HepG2 (cell line): ENCODE data around the gene SCAF11. TPM values are rescaled to one million over a fixed set of nuclear protein-coding genes. Genes with fewer than 3 reads are reported as not detected.
A peak's percentile ranks its signal among the peaks of the same experiment; 100 is the strongest.

ENCODE experiments used
- IKZF4 ChIP-seq: sonication (generic); formaldehyde crosslinking; IDR thresholded peaks from 2 replicates; pipeline ENCODE4 v1.5.1; 2020; ENCODE audit warnings: borderline replicate concordance, mild to moderate bottlenecking, low read depth, missing genetic modification reagents; ENCODE audit errors: not compliant biosample characterization
- KAT8 ChIP-seq: IDR thresholded peaks from 2 replicates; pipeline ENCODE4 v1.6.1; 2016; ENCODE audit warnings: missing genetic modification reagents, missing compliant biosample characterization
- polyA plus RNA-seq, 8 experiments: library from polyadenylated mRNA; depleted of rRNA in 3 of 8; stranded (reverse) in 7 of 8; unstranded in 1 of 8; fragments of >200 nt; fragmentation: Illumina TruSeq in 4 of 8; extraction: Trizol in 4 of 8; gene quantifications; 2 replicates each; pipeline versions ENCODE4 v1.2.1 to v1.2.3, GENCODE V29; 2011 to 2016; ENCODE audit warnings: low read depth in 4 of 8, missing spikeins in 1 of 8, mixed read lengths in 1 of 8; ENCODE audit not compliant: insufficient read depth in 1 of 8
- total RNA-seq, 5 experiments: library from RNA; depleted of rRNA; stranded (reverse); fragments of >200 nt; fragmentation: Illumina TruSeq; extraction: Trizol; gene quantifications; 2 replicates each; pipeline ENCODE4 v1.2.3, GENCODE V29; 2016; ENCODE audit warnings: low read depth in 1 of 5
- TF ChIP-seq, protein P1 (sequence below): sonication (generic); formaldehyde crosslinking; IDR thresholded peaks from one replicate; pipeline ENCODE4 v1.5.1; 2020; ENCODE audit warnings: mild to moderate bottlenecking, missing genetic modification reagents; ENCODE audit errors: not compliant biosample characterization
- TF ChIP-seq, protein P2 (sequence below): sonication (generic); formaldehyde crosslinking; IDR thresholded peaks from 2 replicates; pipeline ENCODE4 v1.4.0; 2020; ENCODE audit warnings: mild to moderate bottlenecking, missing genetic modification reagents
- TF ChIP-seq, protein P3 (sequence below): IDR thresholded peaks from 2 replicates; pipeline ENCODE4 v1.6.1; 2016; ENCODE audit warnings: low read depth, missing genetic modification reagents, missing compliant biosample characterization

Gene SCAF11
- total and polyA plus RNA-seq, 2 of the 13 experiments (the other 11 are each of a cell fraction or from before 2014, with no cell fraction given), result 26.9 to 38.3 TPM

DNA sequence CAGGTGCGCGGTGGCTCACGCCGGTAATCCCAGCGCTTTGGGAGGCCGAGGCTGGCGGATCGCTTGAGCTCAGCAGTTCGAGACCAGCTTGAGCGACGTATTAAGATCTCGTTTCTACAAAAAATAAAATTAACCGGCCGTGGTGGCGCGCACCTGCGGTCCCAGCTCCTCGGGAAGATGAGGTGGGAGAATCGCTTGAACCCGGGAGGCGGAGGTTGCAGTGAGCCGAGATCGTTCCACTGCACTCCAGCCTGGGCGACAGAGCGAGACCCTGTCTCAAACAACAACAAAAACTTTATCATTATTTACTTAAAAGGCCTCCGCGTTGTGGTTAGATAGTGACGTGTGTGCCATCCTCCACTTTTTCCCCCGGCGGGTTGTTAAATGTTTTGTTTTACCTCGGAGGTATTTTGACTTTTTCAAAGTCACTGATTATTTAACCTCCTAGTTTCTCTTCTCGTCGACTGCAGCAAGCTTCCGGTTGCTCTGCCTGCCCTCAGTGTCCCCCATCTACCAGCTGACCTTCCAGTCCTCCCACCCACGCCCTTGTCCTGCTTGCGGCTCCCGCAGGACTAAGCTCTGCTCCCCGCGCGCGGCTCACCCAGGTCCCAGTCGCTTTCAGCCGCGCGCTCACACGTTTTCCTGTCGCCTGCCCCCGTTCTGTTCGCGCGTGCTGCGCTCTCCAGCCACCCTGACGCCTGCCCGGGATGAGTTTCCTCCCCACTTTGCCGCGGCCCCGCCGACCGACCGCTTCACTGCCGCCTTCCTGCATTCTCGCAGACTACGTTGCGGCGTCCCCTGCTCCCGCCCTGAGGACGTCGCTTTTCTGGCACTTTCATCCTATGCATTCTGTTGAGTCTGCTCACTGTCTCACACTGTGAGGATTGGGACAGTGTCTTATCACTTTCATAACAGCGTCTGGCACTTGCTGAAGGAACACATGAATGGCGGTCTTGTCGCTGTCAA is 1.2 kb upstream of the SCAF11 start (continued):
- TF ChIP-seq, protein P1, sequence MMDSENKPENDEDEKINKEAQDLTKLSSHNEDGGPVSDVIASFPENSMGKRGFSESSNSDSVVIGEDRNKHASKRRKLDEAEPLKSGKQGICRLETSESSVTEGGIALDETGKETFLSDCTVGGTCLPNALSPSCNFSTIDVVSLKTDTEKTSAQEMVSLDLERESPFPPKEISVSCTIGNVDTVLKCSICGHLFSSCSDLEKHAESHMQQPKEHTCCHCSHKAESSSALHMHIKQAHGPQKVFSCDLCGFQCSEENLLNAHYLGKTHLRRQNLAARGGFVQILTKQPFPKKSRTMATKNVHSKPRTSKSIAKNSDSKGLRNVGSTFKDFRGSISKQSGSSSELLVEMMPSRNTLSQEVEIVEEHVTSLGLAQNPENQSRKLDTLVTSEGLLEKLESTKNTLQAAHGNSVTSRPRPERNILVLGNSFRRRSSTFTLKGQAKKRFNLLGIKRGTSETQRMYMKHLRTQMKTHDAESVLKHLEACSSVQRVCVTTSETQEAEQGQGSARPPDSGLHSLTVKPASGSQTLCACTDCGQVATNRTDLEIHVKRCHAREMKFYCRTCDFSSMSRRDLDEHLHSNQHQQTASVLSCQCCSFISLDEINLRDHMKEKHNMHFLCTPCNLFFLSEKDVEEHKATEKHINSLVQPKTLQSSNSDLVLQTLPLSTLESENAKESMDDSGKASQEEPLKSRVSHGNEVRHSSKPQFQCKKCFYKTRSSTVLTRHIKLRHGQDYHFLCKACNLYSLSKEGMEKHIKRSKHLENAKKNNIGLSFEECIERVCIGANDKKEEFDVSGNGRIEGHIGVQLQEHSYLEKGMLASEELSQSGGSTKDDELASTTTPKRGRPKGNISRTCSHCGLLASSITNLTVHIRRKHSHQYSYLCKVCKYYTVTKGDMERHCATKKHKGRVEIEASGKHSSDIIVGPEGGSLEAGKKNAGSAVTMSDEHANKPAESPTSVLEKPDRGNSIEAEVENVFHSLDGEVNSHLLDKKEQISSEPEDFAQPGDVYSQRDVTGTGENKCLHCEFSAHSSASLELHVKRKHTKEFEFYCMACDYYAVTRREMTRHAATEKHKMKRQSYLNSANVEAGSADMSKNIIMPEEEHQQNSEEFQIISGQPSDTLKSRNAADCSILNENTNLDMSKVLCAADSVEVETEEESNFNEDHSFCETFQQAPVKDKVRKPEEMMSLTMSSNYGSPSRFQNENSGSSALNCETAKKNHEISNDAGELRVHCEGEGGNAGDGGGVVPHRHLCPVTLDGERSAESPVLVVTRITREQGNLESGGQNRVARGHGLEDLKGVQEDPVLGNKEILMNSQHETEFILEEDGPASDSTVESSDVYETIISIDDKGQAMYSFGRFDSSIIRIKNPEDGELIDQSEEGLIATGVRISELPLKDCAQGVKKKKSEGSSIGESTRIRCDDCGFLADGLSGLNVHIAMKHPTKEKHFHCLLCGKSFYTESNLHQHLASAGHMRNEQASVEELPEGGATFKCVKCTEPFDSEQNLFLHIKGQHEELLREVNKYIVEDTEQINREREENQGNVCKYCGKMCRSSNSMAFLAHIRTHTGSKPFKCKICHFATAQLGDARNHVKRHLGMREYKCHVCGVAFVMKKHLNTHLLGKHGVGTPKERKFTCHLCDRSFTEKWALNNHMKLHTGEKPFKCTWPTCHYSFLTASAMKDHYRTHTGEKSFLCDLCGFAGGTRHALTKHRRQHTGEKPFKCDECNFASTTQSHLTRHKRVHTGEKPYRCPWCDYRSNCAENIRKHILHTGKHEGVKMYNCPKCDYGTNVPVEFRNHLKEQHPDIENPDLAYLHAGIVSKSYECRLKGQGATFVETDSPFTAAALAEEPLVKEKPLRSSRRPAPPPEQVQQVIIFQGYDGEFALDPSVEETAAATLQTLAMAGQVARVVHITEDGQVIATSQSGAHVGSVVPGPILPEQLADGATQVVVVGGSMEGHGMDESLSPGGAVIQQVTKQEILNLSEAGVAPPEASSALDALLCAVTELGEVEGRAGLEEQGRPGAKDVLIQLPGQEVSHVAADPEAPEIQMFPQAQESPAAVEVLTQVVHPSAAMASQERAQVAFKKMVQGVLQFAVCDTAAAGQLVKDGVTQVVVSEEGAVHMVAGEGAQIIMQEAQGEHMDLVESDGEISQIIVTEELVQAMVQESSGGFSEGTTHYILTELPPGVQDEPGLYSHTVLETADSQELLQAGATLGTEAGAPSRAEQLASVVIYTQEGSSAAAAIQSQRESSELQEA (CRISPR knock-in tag), result peak; percentile 34
- TF ChIP-seq KAT8 (CRISPR knock-in tag) (peak; percentile 71; the same call in 1 of the 2 replicates), IKZF4 (CRISPR knock-in tag) (peak; percentile 71)
- TF ChIP-seq, protein P2, sequence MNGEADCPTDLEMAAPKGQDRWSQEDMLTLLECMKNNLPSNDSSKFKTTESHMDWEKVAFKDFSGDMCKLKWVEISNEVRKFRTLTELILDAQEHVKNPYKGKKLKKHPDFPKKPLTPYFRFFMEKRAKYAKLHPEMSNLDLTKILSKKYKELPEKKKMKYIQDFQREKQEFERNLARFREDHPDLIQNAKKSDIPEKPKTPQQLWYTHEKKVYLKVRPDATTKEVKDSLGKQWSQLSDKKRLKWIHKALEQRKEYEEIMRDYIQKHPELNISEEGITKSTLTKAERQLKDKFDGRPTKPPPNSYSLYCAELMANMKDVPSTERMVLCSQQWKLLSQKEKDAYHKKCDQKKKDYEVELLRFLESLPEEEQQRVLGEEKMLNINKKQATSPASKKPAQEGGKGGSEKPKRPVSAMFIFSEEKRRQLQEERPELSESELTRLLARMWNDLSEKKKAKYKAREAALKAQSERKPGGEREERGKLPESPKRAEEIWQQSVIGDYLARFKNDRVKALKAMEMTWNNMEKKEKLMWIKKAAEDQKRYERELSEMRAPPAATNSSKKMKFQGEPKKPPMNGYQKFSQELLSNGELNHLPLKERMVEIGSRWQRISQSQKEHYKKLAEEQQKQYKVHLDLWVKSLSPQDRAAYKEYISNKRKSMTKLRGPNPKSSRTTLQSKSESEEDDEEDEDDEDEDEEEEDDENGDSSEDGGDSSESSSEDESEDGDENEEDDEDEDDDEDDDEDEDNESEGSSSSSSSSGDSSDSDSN, result peak; percentile 91
- TF ChIP-seq, protein P3, sequence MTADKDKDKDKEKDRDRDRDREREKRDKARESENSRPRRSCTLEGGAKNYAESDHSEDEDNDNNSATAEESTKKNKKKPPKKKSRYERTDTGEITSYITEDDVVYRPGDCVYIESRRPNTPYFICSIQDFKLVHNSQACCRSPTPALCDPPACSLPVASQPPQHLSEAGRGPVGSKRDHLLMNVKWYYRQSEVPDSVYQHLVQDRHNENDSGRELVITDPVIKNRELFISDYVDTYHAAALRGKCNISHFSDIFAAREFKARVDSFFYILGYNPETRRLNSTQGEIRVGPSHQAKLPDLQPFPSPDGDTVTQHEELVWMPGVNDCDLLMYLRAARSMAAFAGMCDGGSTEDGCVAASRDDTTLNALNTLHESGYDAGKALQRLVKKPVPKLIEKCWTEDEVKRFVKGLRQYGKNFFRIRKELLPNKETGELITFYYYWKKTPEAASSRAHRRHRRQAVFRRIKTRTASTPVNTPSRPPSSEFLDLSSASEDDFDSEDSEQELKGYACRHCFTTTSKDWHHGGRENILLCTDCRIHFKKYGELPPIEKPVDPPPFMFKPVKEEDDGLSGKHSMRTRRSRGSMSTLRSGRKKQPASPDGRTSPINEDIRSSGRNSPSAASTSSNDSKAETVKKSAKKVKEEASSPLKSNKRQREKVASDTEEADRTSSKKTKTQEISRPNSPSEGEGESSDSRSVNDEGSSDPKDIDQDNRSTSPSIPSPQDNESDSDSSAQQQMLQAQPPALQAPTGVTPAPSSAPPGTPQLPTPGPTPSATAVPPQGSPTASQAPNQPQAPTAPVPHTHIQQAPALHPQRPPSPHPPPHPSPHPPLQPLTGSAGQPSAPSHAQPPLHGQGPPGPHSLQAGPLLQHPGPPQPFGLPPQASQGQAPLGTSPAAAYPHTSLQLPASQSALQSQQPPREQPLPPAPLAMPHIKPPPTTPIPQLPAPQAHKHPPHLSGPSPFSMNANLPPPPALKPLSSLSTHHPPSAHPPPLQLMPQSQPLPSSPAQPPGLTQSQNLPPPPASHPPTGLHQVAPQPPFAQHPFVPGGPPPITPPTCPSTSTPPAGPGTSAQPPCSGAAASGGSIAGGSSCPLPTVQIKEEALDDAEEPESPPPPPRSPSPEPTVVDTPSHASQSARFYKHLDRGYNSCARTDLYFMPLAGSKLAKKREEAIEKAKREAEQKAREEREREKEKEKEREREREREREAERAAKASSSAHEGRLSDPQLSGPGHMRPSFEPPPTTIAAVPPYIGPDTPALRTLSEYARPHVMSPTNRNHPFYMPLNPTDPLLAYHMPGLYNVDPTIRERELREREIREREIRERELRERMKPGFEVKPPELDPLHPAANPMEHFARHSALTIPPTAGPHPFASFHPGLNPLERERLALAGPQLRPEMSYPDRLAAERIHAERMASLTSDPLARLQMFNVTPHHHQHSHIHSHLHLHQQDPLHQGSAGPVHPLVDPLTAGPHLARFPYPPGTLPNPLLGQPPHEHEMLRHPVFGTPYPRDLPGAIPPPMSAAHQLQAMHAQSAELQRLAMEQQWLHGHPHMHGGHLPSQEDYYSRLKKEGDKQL (CRISPR knock-in tag), result 0 out of 2 replicates have a peak, but pooled peaks have one; percentile 32
